Thyroid gland (tissue), 4 donors: Measurements from ENCODE around the gene TTC9C.

ENCODE experiments used
- CTCF ChIP-seq, 6 experiments: fragments of 200-600 bp in 3 of 6; fragments of 450-650 bp in 3 of 6; sonication (generic) in 3 of 6; IDR thresholded peaks; one replicate each; pipeline ENCODE4 v1.5.1; 2016 to 2019; ENCODE audit warnings: antibody characterized with exemption in 6 of 6, mild to moderate bottlenecking in 2 of 6, inconsistent platforms in 1 of 6, moderate library complexity in 1 of 6
- POLR2A ChIP-seq, 2 donors: fragments of 450-650 bp; IDR thresholded peaks; one replicate each; pipeline ENCODE4 v1.6.1; 2017; ENCODE audit warnings: antibody characterized with exemption in 2 of 2, mild to moderate bottlenecking in 2 of 2, moderate library complexity in 1 of 2

GRCh38 chr11:62771144-62772021 is 43.1 kb downstream of the TTC9C start, which contains the start of gene TAF6L:
- TF ChIP-seq CTCF (IDR thresholded peaks at IDR 0.05): peak in 1 of 6 experiments; percentile 25
- peak in 1 of 2 donors; percentile 56 for TF ChIP-seq POLR2A (IDR thresholded peaks at IDR 0.05)
